ENCODE data around the gene INSYN1. TPM values are rescaled to one million over a fixed set of nuclear protein-coding genes. Genes with fewer than 3 reads are reported as not detected.

The INSYN1 gene
- total and polyA plus RNA-seq, 10 of the 15 experiments (the other 5 are each of a cell fraction or from before 2014, with no cell fraction given) = not detected

GRCh38 chr15:73727330-73727976 lies 25.7 kb downstream of the INSYN1 start:
- intact Hi-C loops (cut with micrococcal nuclease; ENCODE audit: unreplicated experiment) = no loop called here
- no peaks in the 10 kb centered on the region for H3K4me1 ChIP-seq (ENCODE audit: control insufficient read depth, insufficient read depth, low read length)

More at GRCh38 chr15:73727330-73727976, 25.7 kb downstream of the INSYN1 start:
- in situ Hi-C loops (cut with MboI) = no loop called here
- FAIRE-seq (no peak), DNase-seq (ENCODE audit: low read depth, low spot score) (no peak), ATAC-seq (no peak)
- no TSS peak for BruUV-seq (replicated peaks)
- ChIA-PET POLR2A (no interaction called here), RAD21 (ENCODE audit: unreplicated experiment) (no interaction called here), CTCF (interaction anchor here (1.2 kb wide), 1 partner anchor 12 kb away, joined by 3 read pairs; no protein-coding TSS in a partner anchor), SMC1A (ENCODE audit: uncharacterized antibody, unreplicated experiment) (no interaction called here)
- Histone ChIP-seq H3K27ac (ENCODE audit: control insufficient read depth, insufficient read depth) (no peak overlapping the region), H3K4me3 (no peak overlapping the region), H3K9me3 (replicated peaks; ENCODE audit: control insufficient read depth, insufficient read depth, low read length) (no peaks in the 10 kb centered on the region), H3K27me3 (replicated peaks in 1 of 2; ENCODE audit: control insufficient read depth in 2 of 2, insufficient read depth in 2 of 2, low read length in 1 of 2) (peaks cover 1 to 3% of the 10 kb centered on the region in 2 experiments), H3K9ac (ENCODE audit: control insufficient read depth, insufficient read depth, low read length) (no peak overlapping the region), H3K36me3 (ENCODE audit: control insufficient read depth in 2 of 2, insufficient read depth in 2 of 2, low read length in 1 of 2) (no peaks in the 10 kb centered on the region), H4K20me1 (ENCODE audit: control insufficient read depth, insufficient read depth) (no peaks in the 10 kb centered on the region; the same call in 1 of the 2 replicates), H2AFZ (ENCODE audit: control insufficient read depth, low read depth, low read length) (no peak overlapping the region), H3K4me2 (ENCODE audit: control insufficient read depth, insufficient read depth) (no peak overlapping the region), H3K79me2 (ENCODE audit: control insufficient read depth, insufficient read depth, low read length) (no peaks in the 10 kb centered on the region)
- TF ChIP-seq PKNOX1 (IDR thresholded peaks at IDR 0.05) (no peak), KAT2A (conservative IDR thresholded peaks at IDR 0.05; ENCODE audit: control insufficient read depth, low read depth, low read length) (no peak), HDAC2 (IDR thresholded peaks at IDR 0.05) (no peak), STAT3 (IDR thresholded peaks at IDR 0.05; ENCODE audit: low read depth, low read length) (no peak), FOXM1 (IDR thresholded peaks at IDR 0.05; ENCODE audit: low read depth, low read length) (no peak), NFIC (IDR thresholded peaks at IDR 0.05; ENCODE audit: low read depth, low read length) (no peak), BMI1 (IDR thresholded peaks at IDR 0.05; ENCODE audit: borderline replicate concordance) (no peak), SPI1 (IDR thresholded peaks at IDR 0.05; ENCODE audit: borderline replicate concordance, insufficient read depth, low read depth, low read length) (no peak), MYC (IDR thresholded peaks at IDR 0.05; ENCODE audit: insufficient read depth, insufficient read length, insufficient replicate concordance, low read length, severe bottlenecking) (no peak), SMAD1 (IDR thresholded peaks at IDR 0.05; ENCODE audit: low read depth, partially characterized antibody) (no peak), NBN (IDR thresholded peaks at IDR 0.05) (no peak), TBL1XR1 (IDR thresholded peaks at IDR 0.05; ENCODE audit: low read depth, low read length) (no peak)
- WGBS (ENCODE audit: insufficient coverage, insufficient replicate concordance, low lambda C conversion rate, missing lambda C conversion rate) = 19% methylated on average over 7 of the region's 7 CpGs

Measured in GM12878 (cell line).